Astrocyte of the spinal cord (primary cell): ENCODE data around the gene WDR64.
A peak's percentile ranks its signal among the peaks of the same experiment; 100 is the strongest.

Source experiments
- DNase-seq: peaks from one replicate; pipeline ENCODE4 v3.0.0; 2011; ENCODE audit warnings: low read depth, low spot score
- H3K4me3 ChIP-seq: 2 replicates; pipeline ENCODE4 v1.5.1; 2011; ENCODE audit warnings: low read depth, mild to moderate bottlenecking, low read length, moderate library complexity
- in situ Hi-C: cut with HindIII; loops from 2 replicates; pipeline ENCODE4 v1.10.0; 2017; ENCODE audit warnings: low sequenced_read_pairs
- TF ChIP-seq, protein P1 (sequence below): IDR thresholded peaks from 2 replicates; pipeline ENCODE4 v1.5.1; 2012; ENCODE audit warnings: low read depth, mild to moderate bottlenecking, low read length, inconsistent platforms

Gene WDR64

DNA sequence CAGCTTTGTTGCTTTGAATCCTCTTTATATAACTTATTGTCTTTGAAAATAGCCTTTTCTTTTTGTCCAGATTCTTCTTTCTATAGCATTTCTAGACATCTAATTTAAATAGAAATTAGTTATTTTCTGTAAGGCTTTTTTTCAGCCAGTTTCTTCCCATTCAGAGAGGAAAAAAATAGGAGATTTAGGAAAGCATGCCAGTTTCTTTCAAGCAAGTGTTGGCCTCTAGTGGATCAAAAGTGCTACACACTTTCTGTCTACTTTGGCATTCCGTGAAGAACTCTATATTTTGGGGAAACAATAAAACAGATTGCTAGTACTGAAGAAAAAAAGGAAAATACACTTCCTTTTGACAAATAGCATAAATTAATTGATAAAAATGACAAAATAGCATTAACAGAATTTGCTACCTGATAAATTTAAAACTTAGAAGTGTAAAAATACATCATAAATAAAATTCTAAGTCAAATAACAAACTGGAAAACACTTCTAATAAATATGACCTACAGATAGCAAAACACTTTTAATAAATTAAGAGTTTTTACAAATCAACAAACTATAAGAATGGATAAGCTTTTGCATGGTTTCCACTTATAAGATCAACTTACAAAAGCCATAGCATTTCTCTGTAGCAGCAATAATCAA lies 182.8 kb downstream of the WDR64 start:
- no peak overlapping the region for H3K4me3 ChIP-seq
- TF ChIP-seq, protein P1, sequence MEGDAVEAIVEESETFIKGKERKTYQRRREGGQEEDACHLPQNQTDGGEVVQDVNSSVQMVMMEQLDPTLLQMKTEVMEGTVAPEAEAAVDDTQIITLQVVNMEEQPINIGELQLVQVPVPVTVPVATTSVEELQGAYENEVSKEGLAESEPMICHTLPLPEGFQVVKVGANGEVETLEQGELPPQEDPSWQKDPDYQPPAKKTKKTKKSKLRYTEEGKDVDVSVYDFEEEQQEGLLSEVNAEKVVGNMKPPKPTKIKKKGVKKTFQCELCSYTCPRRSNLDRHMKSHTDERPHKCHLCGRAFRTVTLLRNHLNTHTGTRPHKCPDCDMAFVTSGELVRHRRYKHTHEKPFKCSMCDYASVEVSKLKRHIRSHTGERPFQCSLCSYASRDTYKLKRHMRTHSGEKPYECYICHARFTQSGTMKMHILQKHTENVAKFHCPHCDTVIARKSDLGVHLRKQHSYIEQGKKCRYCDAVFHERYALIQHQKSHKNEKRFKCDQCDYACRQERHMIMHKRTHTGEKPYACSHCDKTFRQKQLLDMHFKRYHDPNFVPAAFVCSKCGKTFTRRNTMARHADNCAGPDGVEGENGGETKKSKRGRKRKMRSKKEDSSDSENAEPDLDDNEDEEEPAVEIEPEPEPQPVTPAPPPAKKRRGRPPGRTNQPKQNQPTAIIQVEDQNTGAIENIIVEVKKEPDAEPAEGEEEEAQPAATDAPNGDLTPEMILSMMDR, result peak; percentile 80
- in situ Hi-C loops, result no loop called here
- DNase-seq, result peak; percentile 69

- TF ChIP-seq, protein P1, result no peak
- in situ Hi-C loops, result no loop called here
- DNase-seq, result no peak
- H3K4me3 ChIP-seq, result no peak overlapping the region
Observed at GRCh38 chr1:241836941-241837340, 184.9 kb downstream of the WDR64 start.

GRCh38 chr1:241837416-241837815 lies 185.3 kb downstream of the WDR64 start:
- TF ChIP-seq, protein P1, result no peak
- in situ Hi-C loops, result no loop called here
- no peak for DNase-seq
- no peak overlapping the region for H3K4me3 ChIP-seq

GRCh38 chr1:241837901-241838300 lies 185.8 kb downstream of the WDR64 start:
- in situ Hi-C loops, result no loop called here
- peak; percentile 51 for DNase-seq
- H3K4me3 ChIP-seq, result no peak overlapping the region
- TF ChIP-seq, protein P1, result no peak

DNA sequence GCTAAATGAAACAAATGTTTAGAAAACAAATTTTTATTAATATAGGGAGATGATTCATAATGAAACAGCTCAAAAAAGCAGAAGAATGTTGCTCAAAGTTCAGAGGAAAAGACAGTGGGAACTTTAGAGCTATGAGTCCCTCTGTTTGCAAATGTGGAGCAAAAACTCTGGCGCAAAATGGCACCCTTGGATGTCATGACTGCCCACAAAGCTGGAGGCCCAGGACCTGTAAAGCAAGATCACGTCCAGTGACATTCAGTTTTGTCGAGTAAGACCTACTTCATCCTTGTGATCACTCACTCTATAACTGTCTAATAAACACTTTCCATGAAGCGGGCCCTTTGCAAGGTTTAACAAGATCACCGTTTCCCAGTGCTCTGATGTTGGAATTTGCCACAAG lies 186.8 kb downstream of the WDR64 start:
- DNase-seq, result no peak
- in situ Hi-C loops, result no loop called here
- no peak overlapping the region for H3K4me3 ChIP-seq
- TF ChIP-seq, protein P1, result no peak

GRCh38 chr1:241839369-241839979 lies 187.4 kb downstream of the WDR64 start:
- DNase-seq, result no peak
- no peak overlapping the region for H3K4me3 ChIP-seq
- in situ Hi-C loops, result no loop called here
- TF ChIP-seq, protein P1, result no peak
